Measurements from ENCODE around the gene LASP1. TPM values are rescaled to one million over a fixed set of nuclear protein-coding genes. Genes with fewer than 3 reads are reported as not detected.

LASP1 gene
- total and polyA plus RNA-seq, 2 of the 8 experiments (the other 6 are each of a cell fraction or from before 2014, with no cell fraction given), result 114 to 180 TPM

- Histone ChIP-seq H4K91ac (replicated peaks; ENCODE audit: insufficient read length, low read length) (no peak overlapping the region), H3K79me2 (ENCODE audit: control insufficient read depth in 1 of 2, insufficient read depth in 2 of 2, low read length in 2 of 2) (no peaks in the 10 kb centered on the region), H3K23me2 (ENCODE audit: low read depth, low read length) (no peaks in the 10 kb centered on the region), H2AK5ac (ENCODE audit: low read depth, low read length) (no peak overlapping the region), H2AFZ (ENCODE audit: low read length) (no peak overlapping the region), H3K23ac (ENCODE audit: insufficient read length) (no peak overlapping the region), H3K4me1 (replicated peaks in 1 of 4; ENCODE audit: control insufficient read depth in 3 of 4, insufficient read depth in 4 of 4, low read length in 3 of 4) (no peaks in the 10 kb centered on the region), H4K20me1 (replicated peaks in 1 of 2; ENCODE audit: control insufficient read depth in 1 of 2, insufficient read depth in 2 of 2, low read length in 2 of 2) (no peaks in the 10 kb centered on the region), H4K8ac (ENCODE audit: extremely low read depth, insufficient read depth, low read length) (no peak overlapping the region), H3K9ac (replicated peaks in 1 of 4; ENCODE audit: extremely low read depth in 1 of 4, low read depth in 3 of 4, low read length in 3 of 4) (no peak overlapping the region), H3K36me3 (ENCODE audit: control insufficient read depth in 2 of 4, insufficient read depth in 4 of 4, low read length in 3 of 4) (no peaks in the 10 kb centered on the region), H3K56ac (replicated peaks; ENCODE audit: insufficient read length, low read depth, low read length) (no peak overlapping the region), H3K4me3 (ENCODE audit: extremely low read depth in 1 of 4, insufficient read depth in 2 of 4, low read depth in 3 of 4, low read length in 4 of 4) (no peak overlapping the region), H2BK12ac (ENCODE audit: low read depth, low read length) (no peak overlapping the region), H2BK20ac (ENCODE audit: low read length) (no peak overlapping the region), H3K4ac (replicated peaks; ENCODE audit: insufficient read length, low read depth, low read length) (no peak overlapping the region), H3K18ac (ENCODE audit: extremely low read depth, low read length) (no peak overlapping the region), H2BK120ac (replicated peaks; ENCODE audit: low read depth, low read length) (no peak overlapping the region), H3K9me3 (ENCODE audit: insufficient read depth in 2 of 2, low read depth in 1 of 2, low read length in 1 of 2) (no peaks in the 10 kb centered on the region), H3K4me2 (ENCODE audit: insufficient read depth in 1 of 2, low read depth in 2 of 2, low read length in 2 of 2) (no peak overlapping the region), H3K27ac (ENCODE audit: low read depth, low read length) (no peak overlapping the region), H3K14ac (ENCODE audit: insufficient read length) (no peak overlapping the region), H3K27me3 (replicated peaks in 1 of 4; ENCODE audit: control insufficient read depth in 3 of 4, extremely low read depth in 1 of 4, insufficient read depth in 3 of 4, low read length in 3 of 4) (no peaks in the 10 kb centered on the region), H2BK5ac (ENCODE audit: low read depth, low read length) (no peak overlapping the region), H3K79me1 (ENCODE audit: low read depth, low read length) (no peaks in the 10 kb centered on the region), H4K5ac (ENCODE audit: insufficient read length, low read depth, low read length) (no peak overlapping the region), H2BK15ac (ENCODE audit: low read length) (no peak overlapping the region)
- no peak for FAIRE-seq
- CTCF ChIA-PET (ENCODE audit: partially characterized antibody), result interaction anchor here (0.7 to 4.5 kb wide), 5 partner anchors 16 to 226 kb away, joined by 3 to 22 read pairs (median 5); partner anchors contain the start of genes ARL5C and LASP1NB
- no peak for DNase-seq (ENCODE audit: low read depth in 1 of 2, low spot score in 2 of 2)
- POLR2A ChIA-PET (ENCODE audit: partially characterized antibody), result interaction anchor here (0.6 to 2.3 kb wide), 2 partner anchors 16 to 668 kb away, joined by 3 to 10 read pairs; partner anchors contain the start of genes LASP1NB and NEUROD2
- TF ChIP-seq PHF8 (conservative IDR thresholded peaks at IDR 0.05; ENCODE audit: low read depth, low read length) (no peak), NANOG (IDR thresholded peaks at IDR 0.05; ENCODE audit: insufficient read depth, low read depth, low read length, poor library complexity, severe bottlenecking) (no peak), BRCA1 (IDR thresholded peaks at IDR 0.05; ENCODE audit: low read depth, low read length) (no peak), RBBP5 (IDR thresholded peaks at IDR 0.05; ENCODE audit: borderline replicate concordance, low read depth, low read length) (no peak), TCF12 (IDR thresholded peaks at IDR 0.05; ENCODE audit: low read depth, low read length) (no peak), POU5F1 (IDR thresholded peaks at IDR 0.05; ENCODE audit: low read depth, low read length) (no peak), RFX5 (IDR thresholded peaks at IDR 0.05; ENCODE audit: borderline replicate concordance, low read depth, low read length) (no peak), USF2 (IDR thresholded peaks at IDR 0.05; ENCODE audit: low read length) (no peak), CREB1 (IDR thresholded peaks at IDR 0.05) (no peak)
Measured at GRCh38 chr17:38939987-38940386, 70.1 kb downstream of the LASP1 start.

Data from H1 (cell line).